Measurements from ENCODE around the gene ITGB8.

The ITGB8 gene

DNA sequence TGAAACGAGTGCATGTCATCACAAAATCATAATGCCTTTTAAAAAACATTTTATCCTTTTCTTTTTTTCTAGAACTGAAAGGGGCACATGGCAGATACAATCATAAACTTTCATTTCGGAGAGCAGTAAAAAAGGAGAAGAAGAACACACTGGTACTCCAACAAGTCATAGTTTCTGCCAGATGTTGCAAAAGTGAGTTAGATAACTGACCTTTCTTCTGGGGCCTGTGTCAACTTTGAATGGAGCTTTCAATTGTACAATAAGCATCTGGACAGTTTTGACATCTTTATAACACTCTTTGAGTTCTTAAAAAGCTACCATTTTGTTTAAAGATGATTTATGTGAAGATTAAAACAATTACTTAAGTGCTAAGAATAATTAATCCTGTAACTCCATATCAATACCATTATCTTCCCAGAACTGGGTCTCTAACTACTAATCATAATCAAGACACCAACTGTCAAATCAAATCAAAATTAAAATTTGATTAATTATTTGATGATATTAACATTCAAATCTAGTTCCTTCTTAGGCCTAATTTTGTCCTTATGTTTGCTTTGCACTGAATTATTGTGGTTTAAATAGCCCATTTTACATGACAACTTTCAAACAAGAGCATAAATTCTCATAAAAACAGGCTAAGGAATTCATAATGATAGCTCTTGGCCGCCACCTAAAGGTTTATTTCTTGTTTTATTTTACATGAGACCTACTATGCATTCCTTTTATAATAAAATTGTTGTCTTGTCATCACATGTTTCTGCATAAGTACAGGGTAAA lies 19.5 kb upstream of the ITGB8 start:
- Histone ChIP-seq H3K27ac (ENCODE audit: poor library complexity, severe bottlenecking) (no peak overlapping the region), H3K4me3 (ENCODE audit: severe bottlenecking) (no peak overlapping the region), H3K9me3 (ENCODE audit: severe bottlenecking) (no peaks in the 10 kb centered on the region), H3K27me3 (ENCODE audit: insufficient read depth, poor library complexity, severe bottlenecking) (no peaks in the 10 kb centered on the region), H3K36me3 (ENCODE audit: low read depth) (no peaks in the 10 kb centered on the region), H3K4me1 (ENCODE audit: insufficient read depth, poor library complexity, severe bottlenecking) (peaks cover 4% of the 10 kb centered on the region)
- no peak for ATAC-seq (ENCODE audit: low read depth)
- DNase-seq (ENCODE audit: low spot score), result no peak
- TF ChIP-seq, protein P1, sequence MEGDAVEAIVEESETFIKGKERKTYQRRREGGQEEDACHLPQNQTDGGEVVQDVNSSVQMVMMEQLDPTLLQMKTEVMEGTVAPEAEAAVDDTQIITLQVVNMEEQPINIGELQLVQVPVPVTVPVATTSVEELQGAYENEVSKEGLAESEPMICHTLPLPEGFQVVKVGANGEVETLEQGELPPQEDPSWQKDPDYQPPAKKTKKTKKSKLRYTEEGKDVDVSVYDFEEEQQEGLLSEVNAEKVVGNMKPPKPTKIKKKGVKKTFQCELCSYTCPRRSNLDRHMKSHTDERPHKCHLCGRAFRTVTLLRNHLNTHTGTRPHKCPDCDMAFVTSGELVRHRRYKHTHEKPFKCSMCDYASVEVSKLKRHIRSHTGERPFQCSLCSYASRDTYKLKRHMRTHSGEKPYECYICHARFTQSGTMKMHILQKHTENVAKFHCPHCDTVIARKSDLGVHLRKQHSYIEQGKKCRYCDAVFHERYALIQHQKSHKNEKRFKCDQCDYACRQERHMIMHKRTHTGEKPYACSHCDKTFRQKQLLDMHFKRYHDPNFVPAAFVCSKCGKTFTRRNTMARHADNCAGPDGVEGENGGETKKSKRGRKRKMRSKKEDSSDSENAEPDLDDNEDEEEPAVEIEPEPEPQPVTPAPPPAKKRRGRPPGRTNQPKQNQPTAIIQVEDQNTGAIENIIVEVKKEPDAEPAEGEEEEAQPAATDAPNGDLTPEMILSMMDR (IDR thresholded peaks at IDR 0.05; ENCODE audit: poor library complexity, severe bottlenecking), result peak; percentile 83

DNA sequence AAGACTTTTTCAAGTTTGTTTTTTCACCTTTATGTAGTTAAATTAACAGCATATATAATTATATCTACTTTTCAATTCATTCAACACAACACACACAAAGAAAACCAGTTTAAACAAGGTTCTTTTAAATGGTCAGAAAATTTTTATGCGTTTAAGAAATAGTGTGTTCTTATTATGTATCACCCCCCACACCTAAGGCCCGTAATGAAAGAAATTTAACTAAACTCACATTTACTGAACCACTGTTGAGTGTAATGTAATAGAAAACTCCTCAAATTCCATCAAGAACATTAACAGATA lies 19.0 kb upstream of the ITGB8 start:
- TF ChIP-seq, protein P1 (IDR thresholded peaks at IDR 0.05; ENCODE audit: poor library complexity, severe bottlenecking), result peak; percentile 63
- H3K9me3 ChIP-seq (ENCODE audit: severe bottlenecking), result no peaks in the 10 kb centered on the region
- ATAC-seq (ENCODE audit: low read depth), result no peak
- peaks cover 4% of the 10 kb centered on the region for H3K4me1 ChIP-seq (ENCODE audit: insufficient read depth, poor library complexity, severe bottlenecking)
- no peaks in the 10 kb centered on the region for H3K27me3 ChIP-seq (ENCODE audit: insufficient read depth, poor library complexity, severe bottlenecking)
- H3K4me3 ChIP-seq (ENCODE audit: severe bottlenecking), result no peak overlapping the region
- no peaks in the 10 kb centered on the region for H3K36me3 ChIP-seq (ENCODE audit: low read depth)
- DNase-seq (ENCODE audit: low spot score), result no peak
- H3K27ac ChIP-seq (ENCODE audit: poor library complexity, severe bottlenecking), result no peak overlapping the region

DNA sequence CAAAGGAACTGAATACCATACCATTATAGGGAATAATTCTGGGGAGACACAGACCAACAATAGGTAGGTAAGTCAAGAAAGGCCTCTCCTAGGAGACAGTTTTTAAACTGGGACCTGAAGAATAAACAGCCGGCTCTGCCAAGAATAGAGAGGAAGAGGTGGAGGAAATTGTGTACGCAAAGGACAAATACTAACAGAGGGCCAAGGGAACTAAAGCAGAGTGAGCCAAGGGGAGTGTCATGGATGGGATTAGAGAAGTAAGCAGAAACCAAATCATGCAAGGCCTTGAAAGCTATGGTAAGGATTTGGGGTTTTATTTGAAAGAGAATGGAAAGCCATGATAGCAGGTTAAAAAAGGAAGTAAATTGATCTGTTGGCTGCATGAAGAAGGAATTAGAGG lies 18.1 kb upstream of the ITGB8 start:
- H3K4me1 ChIP-seq (ENCODE audit: insufficient read depth, poor library complexity, severe bottlenecking), result peaks cover 4% of the 10 kb centered on the region
- H3K9me3 ChIP-seq (ENCODE audit: severe bottlenecking), result no peaks in the 10 kb centered on the region
- no peak overlapping the region for H3K27ac ChIP-seq (ENCODE audit: poor library complexity, severe bottlenecking)
- no peak for ATAC-seq (ENCODE audit: low read depth)
- DNase-seq (ENCODE audit: low spot score), result no peak
- no peaks in the 10 kb centered on the region for H3K27me3 ChIP-seq (ENCODE audit: insufficient read depth, poor library complexity, severe bottlenecking)
- no peaks in the 10 kb centered on the region for H3K36me3 ChIP-seq (ENCODE audit: low read depth)
- TF ChIP-seq, protein P1 (IDR thresholded peaks at IDR 0.05; ENCODE audit: poor library complexity, severe bottlenecking), result no peak
- no peak overlapping the region for H3K4me3 ChIP-seq (ENCODE audit: severe bottlenecking)

DNA sequence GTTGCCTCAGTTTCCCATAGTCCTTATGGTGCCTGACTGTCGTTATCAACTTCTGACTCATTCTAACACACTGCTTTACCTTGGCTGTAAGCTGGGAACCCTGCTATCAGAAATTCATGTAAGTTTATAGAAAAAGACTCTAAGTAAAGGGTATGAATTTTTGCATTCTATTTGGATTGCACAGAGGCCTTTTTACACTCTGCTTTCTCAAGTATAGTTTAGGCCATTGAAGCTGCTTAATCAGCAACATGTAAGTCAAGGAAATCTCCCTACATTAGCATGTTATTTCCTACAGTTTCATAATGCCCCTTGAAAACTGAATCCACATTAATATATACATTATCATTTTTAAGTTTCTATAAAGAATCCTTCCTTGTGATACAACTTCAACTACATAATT lies 17.1 kb upstream of the ITGB8 start:
- no peak for ATAC-seq (ENCODE audit: low read depth)
- Histone ChIP-seq H3K27me3 (ENCODE audit: insufficient read depth, poor library complexity, severe bottlenecking) (no peaks in the 10 kb centered on the region), H3K4me1 (ENCODE audit: insufficient read depth, poor library complexity, severe bottlenecking) (peaks cover 4% of the 10 kb centered on the region)

DNA sequence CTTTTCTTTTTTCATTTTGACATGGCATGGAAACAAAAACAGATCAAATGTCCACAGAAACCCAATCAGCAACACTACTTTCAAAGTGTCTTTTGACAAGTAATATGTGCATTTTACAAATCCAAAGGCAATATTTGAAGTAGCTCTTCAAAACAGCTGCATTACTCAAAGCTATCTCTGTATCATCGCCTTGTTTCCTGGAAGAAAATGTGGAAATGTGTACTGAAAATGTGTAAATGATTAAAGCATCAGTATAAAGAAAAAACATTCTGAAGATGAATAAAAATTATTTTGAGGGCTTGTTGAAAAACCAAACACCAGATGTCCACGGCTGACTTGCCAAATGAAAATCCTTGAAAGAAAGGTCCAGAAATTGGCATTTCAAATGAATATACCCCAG lies 16.5 kb upstream of the ITGB8 start:
- H3K36me3 ChIP-seq (ENCODE audit: low read depth), result no peaks in the 10 kb centered on the region
- H3K27ac ChIP-seq (ENCODE audit: poor library complexity, severe bottlenecking), result no peak overlapping the region
- DNase-seq (ENCODE audit: low spot score) (no peak), ATAC-seq (ENCODE audit: low read depth) (no peak)
- no peaks in the 10 kb centered on the region for H3K9me3 ChIP-seq (ENCODE audit: severe bottlenecking)
- peaks cover 4% of the 10 kb centered on the region for H3K4me1 ChIP-seq (ENCODE audit: insufficient read depth, poor library complexity, severe bottlenecking)
- H3K4me3 ChIP-seq (ENCODE audit: severe bottlenecking), result no peak overlapping the region
- TF ChIP-seq, protein P1 (IDR thresholded peaks at IDR 0.05; ENCODE audit: poor library complexity, severe bottlenecking), result no peak
- no peaks in the 10 kb centered on the region for H3K27me3 ChIP-seq (ENCODE audit: insufficient read depth, poor library complexity, severe bottlenecking)

More for the DNA sequence above, 17.1 kb upstream of the ITGB8 start:
- Histone ChIP-seq H3K9me3 (ENCODE audit: severe bottlenecking) (no peaks in the 10 kb centered on the region), H3K4me3 (ENCODE audit: severe bottlenecking) (no peak overlapping the region), H3K36me3 (ENCODE audit: low read depth) (no peaks in the 10 kb centered on the region), H3K27ac (ENCODE audit: poor library complexity, severe bottlenecking) (no peak overlapping the region)
- TF ChIP-seq, protein P1 (IDR thresholded peaks at IDR 0.05; ENCODE audit: poor library complexity, severe bottlenecking), result no peak
- DNase-seq (ENCODE audit: low spot score), result no peak

All from RWPE2 (cell line).